GM18517 (cell line): ENCODE data around the gene SBNO2.

Experiments
- ATAC-seq: cut with Tn5 transposase; IDR thresholded peaks from one replicate; pipeline ENCODE4 v1.9.1; 2021; ENCODE audit warnings: mild to moderate bottlenecking, moderate library complexity; ENCODE audit not compliant: unreplicated experiment

Gene SBNO2, protein sequence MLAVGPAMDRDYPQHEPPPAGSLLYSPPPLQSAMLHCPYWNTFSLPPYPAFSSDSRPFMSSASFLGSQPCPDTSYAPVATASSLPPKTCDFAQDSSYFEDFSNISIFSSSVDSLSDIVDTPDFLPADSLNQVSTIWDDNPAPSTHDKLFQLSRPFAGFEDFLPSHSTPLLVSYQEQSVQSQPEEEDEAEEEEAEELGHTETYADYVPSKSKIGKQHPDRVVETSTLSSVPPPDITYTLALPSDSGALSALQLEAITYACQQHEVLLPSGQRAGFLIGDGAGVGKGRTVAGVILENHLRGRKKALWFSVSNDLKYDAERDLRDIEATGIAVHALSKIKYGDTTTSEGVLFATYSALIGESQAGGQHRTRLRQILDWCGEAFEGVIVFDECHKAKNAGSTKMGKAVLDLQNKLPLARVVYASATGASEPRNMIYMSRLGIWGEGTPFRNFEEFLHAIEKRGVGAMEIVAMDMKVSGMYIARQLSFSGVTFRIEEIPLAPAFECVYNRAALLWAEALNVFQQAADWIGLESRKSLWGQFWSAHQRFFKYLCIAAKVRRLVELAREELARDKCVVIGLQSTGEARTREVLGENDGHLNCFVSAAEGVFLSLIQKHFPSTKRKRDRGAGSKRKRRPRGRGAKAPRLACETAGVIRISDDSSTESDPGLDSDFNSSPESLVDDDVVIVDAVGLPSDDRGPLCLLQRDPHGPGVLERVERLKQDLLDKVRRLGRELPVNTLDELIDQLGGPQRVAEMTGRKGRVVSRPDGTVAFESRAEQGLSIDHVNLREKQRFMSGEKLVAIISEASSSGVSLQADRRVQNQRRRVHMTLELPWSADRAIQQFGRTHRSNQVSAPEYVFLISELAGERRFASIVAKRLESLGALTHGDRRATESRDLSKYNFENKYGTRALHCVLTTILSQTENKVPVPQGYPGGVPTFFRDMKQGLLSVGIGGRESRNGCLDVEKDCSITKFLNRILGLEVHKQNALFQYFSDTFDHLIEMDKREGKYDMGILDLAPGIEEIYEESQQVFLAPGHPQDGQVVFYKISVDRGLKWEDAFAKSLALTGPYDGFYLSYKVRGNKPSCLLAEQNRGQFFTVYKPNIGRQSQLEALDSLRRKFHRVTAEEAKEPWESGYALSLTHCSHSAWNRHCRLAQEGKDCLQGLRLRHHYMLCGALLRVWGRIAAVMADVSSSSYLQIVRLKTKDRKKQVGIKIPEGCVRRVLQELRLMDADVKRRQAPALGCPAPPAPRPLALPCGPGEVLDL (N-terminal part only)

DNA sequence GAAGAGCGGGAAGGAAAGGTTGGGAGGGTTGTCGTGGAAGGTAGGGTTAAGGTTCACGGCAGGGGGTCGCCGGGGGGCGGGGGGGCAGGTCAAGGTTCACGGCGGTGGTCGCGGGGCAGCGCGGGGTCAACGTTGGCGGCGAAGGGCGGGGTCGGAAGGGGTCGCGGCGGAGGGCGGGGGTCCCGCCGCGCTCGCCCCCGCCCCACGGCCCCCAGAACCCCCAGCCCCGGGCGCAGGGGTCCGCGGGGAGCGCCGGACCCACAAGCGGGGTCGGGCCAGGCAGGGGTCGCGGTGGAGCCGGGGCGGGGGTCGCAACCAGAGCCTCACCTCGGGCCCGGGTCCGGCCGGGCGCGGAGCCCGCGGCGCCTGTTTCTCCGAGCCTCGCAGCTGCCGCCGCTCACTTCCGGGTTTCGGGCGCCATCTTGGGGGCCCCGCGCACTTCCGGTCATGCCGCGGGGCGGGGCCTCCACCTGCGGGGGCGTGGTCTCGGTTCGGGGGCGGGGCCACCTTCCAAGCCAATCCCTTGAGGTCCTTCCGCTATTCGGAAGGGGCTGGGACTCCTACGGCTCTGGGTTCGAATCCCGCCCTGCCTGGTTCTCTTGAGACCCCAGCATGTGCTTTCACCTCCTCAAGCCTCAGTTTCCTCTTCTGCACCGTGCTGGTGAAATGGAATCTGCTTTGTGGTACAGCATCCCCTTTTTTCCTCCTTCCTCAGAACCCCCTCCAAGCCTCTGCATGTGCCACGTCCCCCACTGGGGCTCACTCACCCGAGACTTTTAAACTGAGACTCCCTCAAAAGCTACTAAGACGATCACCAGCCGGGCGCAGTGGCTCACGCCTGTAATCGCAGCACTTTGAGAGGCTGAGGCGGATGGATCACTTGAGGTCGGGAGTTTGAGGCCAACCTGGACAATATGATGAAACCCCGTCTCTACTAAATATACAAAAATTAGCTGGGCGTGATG, at the start of gene SBNO2:
SBNO2 (minus strand) TSS at position 424 of the 965 bp plus-strand sequence. CDS start 19,992 bp downstream, outside the sequence.
- no peak for ATAC-seq

DNA sequence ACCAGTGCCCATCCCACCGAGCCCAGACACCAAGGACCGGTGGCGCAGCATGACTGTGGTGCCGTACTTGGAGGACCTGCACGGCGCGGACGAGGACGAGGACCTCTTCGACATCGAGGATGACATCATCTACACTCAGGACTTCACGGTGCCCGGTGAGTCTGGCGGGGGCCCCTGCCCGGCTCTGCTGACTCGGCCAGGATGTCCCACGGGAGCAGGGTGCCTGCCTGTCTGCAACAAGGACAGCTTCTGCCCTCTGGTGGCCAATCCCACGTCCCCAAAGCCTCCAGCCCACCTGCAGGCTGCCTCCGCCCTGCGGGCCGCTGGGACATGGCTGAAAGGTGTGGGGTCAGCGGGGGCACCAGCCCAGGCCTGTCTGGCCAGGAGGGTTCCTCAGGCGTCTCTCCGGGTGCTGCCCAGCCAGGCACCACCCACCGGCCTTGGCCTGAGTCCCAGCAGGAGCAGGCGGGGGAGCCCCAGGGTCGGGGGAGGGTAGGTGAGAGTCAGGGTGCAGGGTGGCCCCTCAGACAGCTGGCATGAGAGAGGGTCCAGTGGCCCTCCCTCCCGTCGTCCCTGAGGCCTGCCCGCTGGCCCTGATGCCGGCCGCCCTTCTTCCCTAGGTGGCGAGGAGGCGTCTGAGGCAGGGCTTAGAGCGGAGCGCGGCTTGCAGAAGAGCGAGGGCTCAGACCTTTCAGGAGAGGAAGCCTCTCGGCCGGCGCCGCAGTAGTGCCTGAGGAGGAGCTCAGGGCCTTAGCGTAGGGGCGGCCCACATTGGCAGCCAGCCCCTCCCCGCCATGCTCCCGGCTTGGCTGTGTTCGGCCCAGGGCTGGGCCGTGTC, 49.2 kb upstream of the SBNO2 start:
- no peak for ATAC-seq

DNA sequence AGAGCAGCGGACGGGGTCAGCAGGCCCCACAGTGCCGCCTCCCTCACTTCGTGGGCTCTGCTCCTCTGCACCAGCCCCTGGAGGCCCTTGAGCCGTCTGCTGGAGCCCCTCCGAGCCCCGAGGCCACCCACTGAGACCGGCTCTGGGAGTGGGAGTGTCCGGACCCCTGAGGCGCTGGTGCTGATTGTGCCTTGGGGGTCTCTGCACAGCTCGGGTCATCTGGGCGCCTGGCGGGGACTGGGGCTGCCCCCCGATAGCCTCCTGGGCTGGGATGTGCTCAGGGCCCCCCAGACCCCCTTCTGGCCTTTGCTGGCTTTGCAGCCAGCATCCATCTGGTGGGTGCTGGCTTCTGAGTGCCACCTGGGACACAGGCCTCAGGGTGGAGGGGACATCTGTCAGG, 48.3 kb upstream of the SBNO2 start:
- no peak for ATAC-seq

DNA sequence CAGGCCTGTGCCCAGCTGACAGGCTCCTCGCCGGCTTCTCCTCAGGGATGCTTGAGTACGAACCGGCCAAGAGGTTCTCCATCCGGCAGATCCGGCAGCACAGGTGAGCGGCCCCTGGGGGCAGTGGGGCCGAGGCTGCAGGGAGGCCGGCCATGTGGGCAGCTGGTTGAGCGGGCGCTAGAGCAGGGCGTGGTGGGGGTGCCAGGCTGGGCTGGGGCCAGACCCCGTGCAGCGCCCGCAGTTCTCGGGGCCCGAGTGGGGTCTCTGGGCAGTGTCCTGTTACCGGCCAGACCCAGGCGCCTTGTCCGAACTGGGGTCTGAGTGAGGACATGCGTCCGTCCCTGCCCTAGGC, 47.8 kb upstream of the SBNO2 start:
- ATAC-seq = no peak

DNA sequence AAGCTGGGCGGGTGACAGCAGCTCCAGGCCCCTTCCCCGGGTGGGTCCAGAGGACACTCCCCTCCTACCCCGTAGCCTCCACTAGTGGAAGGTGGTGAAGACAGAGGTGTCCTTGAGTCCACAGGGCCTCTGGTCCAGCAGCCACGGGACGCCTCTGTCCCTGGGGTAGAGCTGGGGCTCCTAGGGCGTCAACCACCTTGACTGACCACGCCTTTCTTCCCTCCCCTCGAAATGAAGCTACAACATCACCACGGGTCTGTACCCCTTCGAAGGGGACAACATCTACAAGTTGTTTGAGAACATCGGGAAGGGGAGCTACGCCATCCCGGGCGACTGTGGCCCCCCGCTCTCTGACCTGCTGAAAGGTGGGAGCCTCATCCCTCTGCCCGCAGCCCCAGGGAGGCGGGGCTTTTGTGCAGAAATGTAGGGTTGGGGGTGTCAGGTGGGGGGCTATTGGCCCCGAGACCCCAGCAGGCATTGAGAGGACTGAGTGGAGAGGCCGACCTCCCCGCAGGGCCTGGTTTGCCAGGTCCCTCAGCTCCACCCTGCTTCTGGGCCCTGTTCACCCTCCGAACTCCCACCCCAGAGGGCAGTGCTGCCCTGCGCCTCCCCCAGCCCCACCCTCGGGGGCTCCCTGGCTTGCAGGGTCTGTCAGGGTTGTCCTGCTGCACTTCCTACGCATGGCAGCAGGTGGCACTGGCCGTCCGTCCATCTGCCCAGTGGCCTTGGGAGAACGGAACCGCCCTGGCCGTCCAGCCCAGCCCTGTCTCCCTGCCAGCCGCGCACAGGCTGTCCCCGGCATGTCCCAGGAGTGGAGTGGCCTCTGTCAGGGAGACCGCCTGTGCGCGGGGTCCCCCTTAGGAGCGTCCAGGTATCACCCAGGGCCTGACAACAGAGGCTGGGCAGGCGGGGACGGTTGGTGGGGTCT, 47.2 kb upstream of the SBNO2 start:
- ATAC-seq = no peak

DNA sequence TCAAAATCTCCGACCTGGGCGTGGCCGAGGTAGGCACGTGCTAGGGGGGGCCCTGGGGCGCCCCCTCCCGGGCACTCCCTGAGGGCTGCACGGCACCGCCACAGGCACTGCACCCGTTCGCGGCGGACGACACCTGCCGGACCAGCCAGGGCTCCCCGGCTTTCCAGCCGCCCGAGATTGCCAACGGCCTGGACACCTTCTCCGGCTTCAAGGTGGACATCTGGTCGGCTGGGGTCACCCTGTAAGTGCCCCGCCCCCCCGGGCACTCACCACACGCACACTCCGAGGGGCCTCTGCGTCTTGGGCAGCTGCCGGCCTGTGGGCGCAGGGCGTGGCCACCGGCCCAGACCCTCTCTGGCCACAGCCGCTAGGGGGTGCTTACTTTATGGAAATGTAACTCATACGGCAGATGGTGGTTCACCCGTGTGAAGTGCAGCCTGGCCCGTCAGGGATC, 46.4 kb upstream of the SBNO2 start:
- ATAC-seq = no peak

DNA sequence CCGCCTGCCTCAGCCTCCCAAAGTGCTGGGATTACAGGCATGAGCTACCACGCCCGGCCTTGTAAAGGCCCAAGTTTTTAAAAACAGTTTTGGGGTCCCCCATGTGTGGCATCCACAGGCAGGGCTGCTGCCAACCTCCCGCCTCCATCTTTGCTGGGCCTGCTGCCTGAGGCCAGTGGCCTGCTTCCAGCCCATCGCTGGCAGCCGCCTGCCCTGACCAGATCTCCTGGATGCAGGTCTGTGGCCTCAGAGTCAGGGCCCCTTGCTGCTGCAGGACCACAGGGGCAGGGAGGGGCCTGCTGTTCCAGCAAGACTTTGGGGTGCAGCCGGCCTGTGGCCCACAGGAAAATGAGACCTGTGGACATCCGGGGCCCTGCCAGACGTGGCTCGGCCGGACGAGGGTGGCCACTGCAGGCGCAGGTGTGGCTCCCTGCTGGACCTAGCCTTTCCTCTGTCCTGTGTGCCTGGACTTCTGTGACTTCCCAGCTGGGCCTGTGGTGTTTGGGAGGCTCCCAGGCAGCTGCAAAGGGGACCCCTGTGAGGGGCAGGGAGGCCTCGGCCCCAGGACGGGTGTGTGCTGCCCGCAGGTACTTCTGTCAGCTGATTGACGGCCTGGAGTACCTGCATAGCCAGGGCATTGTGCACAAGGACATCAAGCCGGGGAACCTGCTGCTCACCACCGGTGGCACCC, 45.9 kb upstream of the SBNO2 start:
- ATAC-seq = no peak

DNA sequence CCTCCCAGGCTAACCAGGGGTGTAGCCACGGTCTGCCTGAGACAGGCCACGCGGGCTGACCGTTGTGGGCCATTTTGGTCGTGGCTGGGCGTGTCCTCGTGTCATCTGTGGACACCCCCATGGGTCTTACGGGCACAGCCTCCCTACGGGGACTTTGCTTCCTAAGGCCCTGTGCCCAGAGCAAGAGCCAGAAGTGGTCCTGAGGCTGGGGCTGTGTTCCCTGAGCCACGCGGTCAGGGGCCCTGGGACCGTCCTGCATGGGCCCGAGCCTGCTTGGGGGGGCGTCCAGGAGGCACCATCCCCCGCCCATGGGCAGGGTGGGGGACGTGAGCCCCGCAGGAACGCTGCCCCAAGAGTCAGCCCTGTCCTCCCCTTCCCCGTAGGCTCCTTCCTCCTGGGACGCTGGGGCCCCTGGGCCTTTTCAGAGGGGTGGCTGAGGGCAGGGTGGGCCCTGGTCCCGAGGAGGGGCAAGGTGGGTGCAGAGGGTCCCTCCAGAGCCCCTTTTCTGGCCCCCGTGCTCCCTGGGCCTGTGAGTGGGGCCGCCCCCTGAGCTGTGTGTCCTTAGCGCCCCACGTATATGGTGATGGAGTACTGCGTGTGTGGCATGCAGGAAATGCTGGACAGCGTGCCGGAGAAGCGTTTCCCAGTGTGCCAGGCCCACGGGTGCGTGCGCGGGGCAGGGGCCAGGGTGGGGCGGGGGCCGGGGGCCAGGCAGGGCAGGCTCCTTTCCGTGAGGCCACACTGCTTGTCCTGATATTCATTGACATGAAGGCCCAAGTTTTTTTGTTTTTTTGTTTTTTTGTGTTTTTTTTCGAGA, 44.9 kb upstream of the SBNO2 start:
- no peak for ATAC-seq

DNA sequence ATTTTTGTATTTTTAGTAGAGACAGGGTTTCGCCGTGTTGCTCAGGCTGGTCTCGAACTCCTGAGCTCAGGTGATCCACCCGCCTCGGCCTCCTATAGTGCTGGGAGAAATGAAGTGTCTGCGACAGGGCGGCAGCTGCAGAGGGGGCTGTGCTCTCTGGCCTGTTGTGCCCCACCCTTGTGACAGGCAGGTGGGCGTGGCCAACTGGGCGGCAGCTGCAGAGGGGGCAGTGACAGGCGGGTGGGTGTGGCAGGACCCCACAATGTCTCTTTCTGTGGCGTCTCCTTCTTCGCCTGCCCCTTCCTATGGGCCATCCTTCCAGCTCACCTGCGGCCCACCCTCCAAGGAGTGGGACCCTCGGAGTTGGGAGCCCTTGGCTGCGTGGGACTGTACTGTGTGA, 43.3 kb upstream of the SBNO2 start:
- ATAC-seq = no peak

DNA sequence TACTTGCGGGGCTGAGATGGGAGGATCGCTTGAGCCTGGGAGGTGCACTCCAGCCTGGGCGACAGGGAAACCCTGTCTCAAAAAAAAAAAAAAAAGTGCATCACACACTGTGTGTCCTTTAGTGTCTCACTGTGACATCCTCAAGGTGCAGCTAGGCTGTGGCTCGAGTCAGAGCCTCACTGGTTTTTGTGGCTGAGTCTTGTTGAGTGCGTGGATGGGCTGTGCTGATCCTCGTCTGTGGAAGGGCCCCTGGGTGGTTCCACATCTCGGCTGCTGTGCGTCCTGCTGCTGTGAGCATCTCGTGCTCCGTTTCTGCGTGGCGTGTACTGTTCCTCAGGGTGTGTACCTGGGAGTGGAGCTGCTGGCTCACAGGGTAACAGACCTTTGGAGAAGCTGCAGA, 42.7 kb upstream of the SBNO2 start:
- no peak for ATAC-seq

DNA sequence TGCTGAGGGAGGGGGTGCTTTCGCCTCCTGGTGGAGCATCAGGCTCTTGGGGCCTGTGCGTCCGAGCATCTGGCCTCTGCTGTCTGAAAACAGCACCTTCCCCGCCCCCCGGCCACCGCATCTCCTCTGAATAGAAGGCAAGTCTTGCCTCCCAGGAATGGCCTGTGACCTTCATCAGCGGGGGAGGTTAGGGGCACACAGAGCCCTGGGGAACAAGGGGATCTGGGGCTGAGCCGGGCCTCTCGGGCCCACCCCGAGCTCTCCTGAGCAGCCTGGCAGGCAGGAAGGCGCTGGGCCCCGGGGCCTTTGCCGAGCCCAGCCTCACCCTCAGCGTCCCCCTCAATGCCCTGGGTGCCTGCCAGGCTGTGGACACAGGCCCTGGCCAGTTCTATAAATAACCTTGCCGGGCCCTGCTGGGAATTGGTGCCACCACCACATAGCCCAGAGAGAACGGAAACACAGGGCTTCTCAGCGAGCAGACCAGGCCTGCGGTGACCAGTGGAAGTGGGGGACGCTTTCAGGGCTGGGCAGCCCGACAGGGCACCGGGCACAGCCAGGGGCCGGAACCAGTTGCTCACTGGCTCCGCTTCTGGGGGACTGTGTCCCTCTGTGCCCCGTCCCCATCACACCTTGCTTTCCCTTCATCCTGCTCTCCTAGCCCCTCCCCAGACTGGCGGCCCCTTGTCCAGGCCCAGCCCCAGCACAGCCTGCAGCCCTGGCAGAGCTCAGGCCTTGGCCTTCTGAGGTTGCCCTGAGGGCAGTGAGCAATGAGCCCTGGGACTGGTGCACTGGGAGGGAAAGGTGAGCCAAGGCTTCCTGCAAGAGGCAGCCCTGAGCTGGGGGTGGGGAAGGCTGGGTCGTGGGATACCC, 41.0 kb upstream of the SBNO2 start:
- ATAC-seq = no peak

DNA sequence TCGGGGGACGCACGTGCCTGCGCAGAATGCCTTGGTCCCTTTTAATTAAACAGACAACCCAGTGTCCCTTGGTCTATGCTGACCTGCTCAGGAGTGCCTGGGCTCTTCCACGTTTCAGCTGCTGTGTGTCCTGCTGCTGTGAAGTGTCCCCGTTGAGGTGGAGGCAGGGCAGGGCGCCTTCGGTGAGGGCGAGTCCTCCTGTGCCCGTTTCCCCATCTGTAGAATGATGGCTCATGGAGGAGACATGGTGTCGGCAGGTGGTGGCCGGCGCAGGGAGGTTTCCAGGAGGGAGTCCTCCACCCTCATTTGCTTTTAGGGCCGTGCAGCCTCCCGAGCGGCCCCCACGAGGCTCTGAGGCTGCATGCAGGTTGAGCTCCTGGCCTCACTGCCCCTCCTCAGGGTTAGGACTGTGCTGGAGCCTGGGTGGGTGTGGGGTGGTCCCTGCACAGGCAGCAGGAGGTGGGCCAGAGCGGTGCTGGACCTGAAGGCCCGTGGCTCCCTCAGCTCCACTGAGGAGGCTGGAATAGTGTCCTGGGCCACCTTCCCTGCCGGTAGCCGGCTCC, 40.3 kb upstream of the SBNO2 start:
- no peak for ATAC-seq

DNA sequence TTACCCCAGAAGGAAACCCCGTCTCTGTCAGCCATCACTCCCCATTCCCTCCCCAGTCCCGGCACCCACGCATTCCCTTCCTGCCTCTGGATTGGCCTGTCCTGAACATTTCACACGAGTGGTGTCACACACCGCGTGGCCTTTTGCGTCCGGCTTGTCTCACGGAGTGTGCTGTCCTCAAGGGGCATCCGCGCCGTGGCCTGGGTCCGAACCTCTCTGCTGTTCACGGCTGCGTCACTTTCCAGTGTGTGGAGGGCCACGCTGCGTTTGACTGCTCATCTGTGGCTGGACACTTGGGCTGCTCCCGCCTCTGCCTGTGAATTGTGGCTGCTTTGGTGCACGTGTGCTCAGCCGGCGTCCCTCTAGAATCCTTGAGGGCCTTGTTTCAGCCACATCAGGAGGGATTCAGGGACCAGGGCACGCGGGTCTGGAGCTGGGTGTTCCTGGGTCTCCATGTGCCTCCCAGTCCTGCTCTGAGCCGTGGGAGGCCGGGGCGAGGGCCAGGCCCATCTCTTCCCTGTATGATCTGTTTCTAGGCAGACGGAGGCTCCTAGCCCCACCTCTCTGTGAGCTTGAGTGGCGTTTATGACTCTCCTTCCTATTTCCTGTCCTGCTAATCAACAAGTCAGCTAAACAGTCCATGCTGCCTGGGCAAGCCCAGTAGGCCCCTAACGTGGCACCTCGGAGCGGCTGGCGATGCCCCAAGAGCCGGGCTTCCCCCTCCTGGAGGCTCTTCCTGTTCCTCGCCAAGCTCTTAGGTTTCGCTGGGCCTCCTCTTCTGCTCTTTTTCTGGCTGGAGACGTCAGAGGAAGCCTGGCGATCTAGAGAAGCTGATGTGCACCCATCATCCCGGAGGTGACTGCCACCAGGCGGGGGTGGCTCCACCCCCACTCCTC, 39.6 kb upstream of the SBNO2 start:
- no peak for ATAC-seq

DNA sequence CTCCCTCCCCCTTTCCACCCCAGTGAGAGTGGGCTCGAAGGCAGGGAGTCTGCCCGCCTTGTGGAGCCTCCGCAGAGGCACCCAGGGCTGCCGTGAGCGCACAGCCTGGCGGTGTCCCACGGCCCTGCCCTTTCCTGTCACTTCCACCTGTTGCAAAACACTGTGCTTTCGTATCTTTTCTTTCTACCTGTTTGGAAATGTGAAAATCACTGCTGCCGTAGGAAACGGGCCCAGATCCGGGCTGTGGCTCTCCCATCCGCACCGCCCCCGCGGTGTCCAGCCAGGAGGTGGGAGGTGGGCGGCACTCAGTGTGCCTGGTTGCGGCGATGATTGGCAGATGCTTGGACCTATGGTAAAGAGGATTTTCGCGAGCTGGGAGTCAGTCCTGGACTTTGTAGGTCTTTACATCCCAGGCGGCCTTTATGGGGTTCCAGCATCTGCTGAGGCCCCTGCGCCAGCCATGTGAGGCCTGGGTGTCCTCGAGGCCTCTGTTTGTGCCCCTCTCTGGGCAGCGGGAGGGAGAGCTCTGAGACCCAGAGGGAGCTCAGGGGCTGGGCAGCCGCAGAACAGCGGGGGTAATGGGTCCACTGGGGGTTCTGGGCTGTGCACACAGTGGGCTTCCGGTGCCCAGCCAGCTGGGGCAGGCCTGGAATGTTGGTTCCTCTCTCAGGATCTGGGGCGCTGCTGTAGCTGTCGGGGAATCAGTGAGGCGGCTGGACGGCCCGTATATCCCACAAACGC, 37.6 kb upstream of the SBNO2 start:
- no peak for ATAC-seq
